ENCODE data around the gene FLT4. TPM values are rescaled to one million over a fixed set of nuclear protein-coding genes. Genes with fewer than 3 reads are reported as not detected.

Gene FLT4
- total and polyA plus RNA-seq, 2 of the 13 experiments (the other 11 are each of a cell fraction or from before 2014, with no cell fraction given) = not detected

- TF ChIP-seq DMTF1 (CRISPR knock-in tag; IDR thresholded peaks at IDR 0.05) (no peak), ZNF326 (CRISPR knock-in tag; IDR thresholded peaks at IDR 0.05; ENCODE audit: borderline replicate concordance) (no peak), HMG20A (CRISPR knock-in tag; IDR thresholded peaks at IDR 0.05; ENCODE audit: borderline replicate concordance) (no peak), ZNF136 (CRISPR knock-in tag; IDR thresholded peaks at IDR 0.05; ENCODE audit: low read depth) (no peak)
Observed at GRCh38 chr5:180620014-180620413, 29.4 kb downstream of the FLT4 start (continued).

- TF ChIP-seq MTA1 (CRISPR knock-in tag; IDR thresholded peaks at IDR 0.05; ENCODE audit: borderline replicate concordance) (no peak), PHF20 (CRISPR knock-in tag; IDR thresholded peaks at IDR 0.05) (no peak), ATF6 (CRISPR knock-in tag; conservative IDR thresholded peaks at IDR 0.05) (no peak), ZNF619 (CRISPR knock-in tag; IDR thresholded peaks at IDR 0.05) (no peak), EEA1 (CRISPR knock-in tag; IDR thresholded peaks at IDR 0.05; ENCODE audit: borderline replicate concordance) (no peak)
- ChIA-PET CTCF (ENCODE audit: low intra/inter-chr PET ratio, low total read pairs) (no interaction called here), POLR2A (no interaction called here)
- no peak overlapping the region for H3K4me3 ChIP-seq (replicated peaks in 1 of 3; ENCODE audit: insufficient read depth in 1 of 3, low read depth in 2 of 3, low read length in 3 of 3)
- H3K9ac ChIP-seq (ENCODE audit: insufficient read depth, low read depth, low read length) = no peak overlapping the region
- no peak for FAIRE-seq
- no peak overlapping the region for H3K27ac ChIP-seq (ENCODE audit: extremely low read length, insufficient read depth, low read length)
- peaks cover 17 to 44% of the 10 kb centered on the region in 2 experiments; a peak in 4 of 5 replicates for H3K27me3 ChIP-seq (ENCODE audit: control insufficient read depth in 1 of 2, insufficient read depth in 2 of 2, low read length in 2 of 2)
- no peak for DNase-seq (ENCODE audit: low spot score)
- intact Hi-C loops (cut with micrococcal nuclease; ENCODE audit: unreplicated experiment) (no loop called here), in situ Hi-C loops (cut with HindIII; ENCODE audit: extremely low pct_ligation_motif_present, low pct_unique_long_range_greater_than_20kb) (no loop called here)
- 62% methylated on average over 17 of the region's 22 CpGs for WGBS (ENCODE audit: low lambda C conversion rate)
- no peaks in the 10 kb centered on the region for H3K9me3 ChIP-seq (ENCODE audit: low read length)
- no peaks in the 10 kb centered on the region for H4K20me1 ChIP-seq (ENCODE audit: insufficient read depth, low read length)
- ATAC-seq = no peak
- no peak overlapping the region for H3K4me2 ChIP-seq (ENCODE audit: low read depth, low read length)
- BruUV-seq (replicated peaks) = no TSS peak
- H3K79me2 ChIP-seq (ENCODE audit: insufficient read depth, low read length) = no peaks in the 10 kb centered on the region
- no peak overlapping the region for H2AFZ ChIP-seq (ENCODE audit: low read length)
- no peaks in the 10 kb centered on the region for H3K4me1 ChIP-seq (ENCODE audit: insufficient read depth, low read length)
- no peaks in the 10 kb centered on the region for H3K36me3 ChIP-seq (replicated peaks in 1 of 2; ENCODE audit: control insufficient read depth in 1 of 2, insufficient read depth in 2 of 2, low read length in 2 of 2)
Observed at GRCh38 chr5:180619563-180619915, 29.9 kb downstream of the FLT4 start.
